HG03558 (cell line): Measurements from ENCODE around the gene LCE2D.
"Not testable (repeated sequence)": the region's sequence is repeated elsewhere in the genome, so short reads cannot be mapped to it uniquely, and the experiment has no call there.

Experiments used
- ATAC-seq: cut with Tn5 transposase; IDR thresholded peaks from one replicate; pipeline ENCODE4 v1.9.1; 2021; ENCODE audit warnings: moderate number of reproducible peaks; ENCODE audit not compliant: unreplicated experiment; ENCODE audit errors: extremely low read depth

The LCE2D gene

GRCh38 chr1:152663098-152663497, at the start of gene LCE2D:
Gene LCE2D, plus strand, starts transcription at chr1:152663380. Its CDS starts 726 bp downstream, at chr1:152664106.
- no peak for ATAC-seq

GRCh38 chr1:152613511-152613910, 49.7 kb upstream of the LCE2D start, which contains the start of gene LCE3B:
Gene LCE3B, plus strand, starts transcription at chr1:152613811. Its CDS starts 0 bp downstream, at chr1:152613811.
- no peak for ATAC-seq

DNA sequence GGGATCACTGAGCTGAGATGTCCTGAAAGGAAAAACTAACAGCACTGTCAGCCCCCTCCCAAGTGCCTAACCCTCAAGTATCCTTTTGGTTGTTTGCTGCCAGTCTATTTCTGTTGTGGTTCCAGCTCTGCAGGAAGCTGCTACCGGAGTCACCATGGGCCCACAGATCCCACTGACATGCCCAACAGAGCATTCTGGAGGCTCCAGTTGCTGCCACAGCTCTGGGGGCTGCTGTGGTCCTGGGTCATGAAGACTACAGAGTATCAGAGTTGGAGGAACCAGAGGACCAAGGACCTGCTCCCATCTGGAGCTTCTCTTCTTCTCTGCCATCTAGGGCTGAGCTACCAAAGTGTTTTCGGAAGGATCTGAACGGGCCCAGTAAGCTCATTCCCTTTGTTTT, 41.2 kb upstream of the LCE2D start:
- no peak for ATAC-seq

- no peak for ATAC-seq
These were observed 40.4 kb upstream of the LCE2D start, which contains the start of gene LCE3A for GRCh38 chr1:152622803-152623202. Gene LCE3A, minus strand, starts transcription at chr1:152623103. Its CDS starts 0 bp downstream, at chr1:152623103.

DNA sequence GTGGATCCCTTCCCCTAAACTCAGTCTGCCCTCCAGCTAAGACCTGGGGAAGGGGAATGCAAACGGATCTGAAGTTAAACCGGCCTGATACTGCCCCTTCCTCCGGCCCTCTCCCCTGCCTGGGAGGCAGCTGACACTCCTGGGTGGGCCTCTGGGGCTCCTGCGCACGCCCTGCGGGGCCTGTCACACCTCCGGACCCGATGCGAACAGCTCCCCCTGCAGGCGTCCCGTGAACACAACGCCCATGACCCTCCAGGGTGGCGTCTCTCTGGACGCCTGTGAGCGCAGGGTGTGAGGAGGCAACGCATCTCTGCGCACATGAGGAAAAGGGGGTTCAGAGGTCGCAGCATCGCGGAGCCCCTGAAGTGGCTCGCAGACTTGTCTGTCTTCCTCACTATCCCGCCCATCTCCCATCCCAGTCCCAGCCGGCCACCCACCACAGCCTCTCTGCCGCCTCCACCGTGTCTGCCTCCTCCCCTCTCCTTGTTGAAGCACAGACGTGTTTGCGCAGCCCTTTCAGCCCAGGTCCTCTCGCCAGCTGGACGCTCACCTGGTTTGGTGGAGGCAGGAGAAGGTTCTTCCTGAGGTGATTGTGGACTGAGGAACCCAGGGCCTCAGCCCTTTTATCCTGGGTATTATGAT, 39.9 kb upstream of the LCE2D start:
- ATAC-seq: no peak

GRCh38 chr1:152626744-152627143, 36.4 kb upstream of the LCE2D start:
- no peak for ATAC-seq

GRCh38 chr1:152630596-152630995, 32.6 kb upstream of the LCE2D start:
- no peak for ATAC-seq

- no peak for ATAC-seq
These were observed 22.8 kb upstream of the LCE2D start for GRCh38 chr1:152640351-152640750.

DNA sequence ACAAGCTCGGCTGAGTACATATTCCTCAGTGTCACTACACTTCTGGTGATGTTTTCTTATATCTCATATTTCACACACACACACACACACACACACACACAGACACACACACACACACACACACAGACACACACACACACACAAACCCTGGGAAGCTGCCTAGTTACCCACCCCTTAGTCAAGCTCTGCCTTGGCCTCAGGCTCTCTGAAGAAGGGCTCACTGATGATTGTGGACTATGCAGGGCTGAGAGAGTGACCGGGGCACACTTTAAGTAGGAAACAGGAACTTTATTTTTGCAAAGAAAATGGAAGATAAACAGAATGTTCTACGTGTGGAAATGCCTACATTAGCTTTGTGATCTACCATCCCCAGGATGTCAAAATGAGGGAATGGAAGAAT, 19.2 kb upstream of the LCE2D start:
- ATAC-seq: no peak

DNA sequence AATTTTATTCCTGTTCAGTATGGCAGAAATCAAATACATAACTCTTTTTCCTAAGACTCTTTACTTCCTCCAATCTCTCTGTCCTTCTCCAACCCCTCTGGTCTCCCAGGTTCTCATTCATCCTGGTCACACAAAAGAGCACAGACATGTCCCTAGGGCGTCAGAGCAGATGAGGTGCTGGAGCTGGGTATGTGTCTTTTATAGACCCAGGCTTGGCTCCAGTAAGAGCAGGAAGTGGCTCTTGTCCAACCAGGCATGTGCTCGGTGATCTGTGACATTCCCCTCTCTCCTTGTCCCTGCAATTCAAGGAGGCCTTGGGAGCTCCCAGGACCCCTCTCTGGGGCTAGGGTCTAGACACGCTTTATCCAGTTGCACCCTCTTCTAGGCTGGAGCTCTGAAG, 18.0 kb upstream of the LCE2D start:
- no peak for ATAC-seq

- no peak for ATAC-seq
These were observed 16.5 kb upstream of the LCE2D start for GRCh38 chr1:152646656-152647055.

GRCh38 chr1:152654110-152654509, 9.1 kb upstream of the LCE2D start:
- no peak for ATAC-seq

DNA sequence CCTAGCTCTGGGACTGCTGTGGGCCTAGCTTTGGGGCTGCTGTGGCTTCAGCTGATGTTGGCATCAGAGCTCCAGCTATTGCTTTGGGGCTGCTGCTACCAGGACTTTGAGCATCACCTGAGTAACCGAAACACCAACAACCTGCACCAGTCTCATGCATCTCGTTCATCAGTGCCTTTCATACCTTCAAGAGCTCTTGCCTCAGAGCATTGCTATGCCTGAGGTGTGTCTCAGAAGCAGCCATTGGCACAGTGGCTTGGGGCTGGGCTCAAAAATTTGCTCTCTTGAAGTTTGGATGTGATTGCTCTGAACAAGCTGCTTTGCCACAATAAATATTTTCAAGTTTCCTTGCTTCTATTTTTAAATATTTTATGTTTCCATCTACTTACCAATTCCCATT, 6.7 kb upstream of the LCE2D start:
- no peak for ATAC-seq

- ATAC-seq: no peak
These were observed 5.5 kb upstream of the LCE2D start for GRCh38 chr1:152657677-152658076.

- ATAC-seq: no peak
These were observed 4.5 kb upstream of the LCE2D start for GRCh38 chr1:152658649-152659048.

- ATAC-seq: not testable (repeated sequence)
These were observed 3.0 kb downstream of the LCE2D start for GRCh38 chr1:152666171-152666570.

DNA sequence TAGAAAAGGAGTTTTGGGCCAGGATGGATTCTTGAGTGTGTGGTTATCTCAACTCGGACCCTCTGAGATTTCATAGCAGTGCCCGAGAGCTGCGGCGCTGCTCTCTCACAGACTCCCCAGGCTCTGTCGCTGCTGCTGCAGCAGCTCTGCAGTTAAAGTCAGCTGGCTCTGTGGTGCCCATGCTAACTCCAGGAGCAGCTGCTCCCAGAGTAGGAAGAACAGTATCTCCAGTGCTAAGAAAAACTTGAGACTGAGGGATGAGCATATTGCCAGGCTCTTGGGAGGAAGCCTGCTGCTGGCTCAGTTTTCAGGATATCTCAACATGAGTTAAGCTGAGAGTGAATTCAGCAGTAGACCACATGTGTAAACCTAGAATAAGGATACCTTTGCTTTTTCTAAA, 4.5 kb downstream of the LCE2D start:
- no peak for ATAC-seq

GRCh38 chr1:152673016-152673415, 9.8 kb downstream of the LCE2D start:
- ATAC-seq: no peak

- not testable (repeated sequence) for ATAC-seq
These were observed 11.8 kb downstream of the LCE2D start, which contains the start of gene LCE2C for GRCh38 chr1:152674983-152675382. Gene LCE2C, plus strand, starts transcription at chr1:152675279. Its CDS starts 737 bp downstream, at chr1:152676016.

GRCh38 chr1:152679459-152679858, 16.3 kb downstream of the LCE2D start:
- ATAC-seq: no peak

- ATAC-seq: no peak
These were observed 18.4 kb downstream of the LCE2D start for GRCh38 chr1:152681616-152682015.

- no peak for ATAC-seq
These were observed 20.7 kb downstream of the LCE2D start for GRCh38 chr1:152683846-152684245.
